Heart right ventricle (tissue), 16 donors: Measurements from ENCODE around the gene OLFM4. TPM values are rescaled to one million over a fixed set of nuclear protein-coding genes. Genes with fewer than 3 reads are reported as not detected.

Experiments used
- ATAC-seq, 8 donors: fragments of 200-7000 bp; cut with Tn5 transposase; one replicate each; pipeline ENCODE4 v1.9.1; 2020; ENCODE audit warnings: mild to moderate bottlenecking in 8 of 8, moderate library complexity in 8 of 8, moderate number of reproducible peaks in 1 of 8
- DNase-seq, 2 donors: peaks; one replicate each; pipeline ENCODE4 v3.0.0-alpha.2; 2020
- H3K27ac ChIP-seq, 10 donors: fragments of 200-600 bp; sonication (generic) in 2 of 10; one replicate each; pipeline versions ENCODE4 v1.5.0 to v1.8.0; 2020 to 2022; ENCODE audit warnings: mild to moderate bottlenecking in 3 of 10
- H3K27me3 ChIP-seq, 7 donors: fragments of 200-600 bp; one replicate each; pipeline ENCODE4 v1.8.0; 2021 to 2022; ENCODE audit warnings: mild to moderate bottlenecking in 2 of 7
- H3K36me3 ChIP-seq, 9 donors: fragments of 200-600 bp; sonication (generic) in 1 of 9; one replicate each; pipeline versions ENCODE4 v1.5.0 to v1.8.0; 2020 to 2022; ENCODE audit warnings: mild to moderate bottlenecking in 2 of 9
- H3K4me1 ChIP-seq, 9 donors: fragments of 200-600 bp; sonication (generic) in 1 of 9; one replicate each; pipeline versions ENCODE4 v1.5.0 to v1.8.0; 2020 to 2022; ENCODE audit warnings: mild to moderate bottlenecking in 4 of 9
- H3K4me3 ChIP-seq, 10 donors: fragments of 200-600 bp; sonication (generic) in 2 of 10; one replicate each; pipeline versions ENCODE4 v1.5.0 to v1.8.0; 2020 to 2022; ENCODE audit warnings: mild to moderate bottlenecking in 7 of 10, moderate library complexity in 2 of 10
- H3K9me3 ChIP-seq, 11 donors: fragments of 200-600 bp in 10 of 11; sonication (generic) in 2 of 11; one replicate each; pipeline versions ENCODE4 v1.5.0 to v1.8.0; 2013 to 2022; ENCODE audit warnings: mild to moderate bottlenecking in 2 of 11, control low read depth in 1 of 11, moderate library complexity in 1 of 11
- WGBS, 2 donors: extraction: QIAGEN DNeasy Blood & Tissue Kit; methylation state at CpG; one replicate each; pipeline ENCODE4 v1.1.7; 2013; ENCODE audit warnings: inconsistent platforms in 1 of 2; 5-methylcytosine and 5-hydroxymethylcytosine counted together
- intact Hi-C, 10 donors: fragments of 100-400 bp; cut with DNase I; formaldehyde crosslinking; loops; one replicate each; pipeline versions ENCODE4 v1.11.1 to v1.14.2; 2022
- polyA plus RNA-seq, 2 donors: library from polyadenylated mRNA; stranded (reverse); fragments of 200-250 nt; gene quantifications; one replicate each; pipeline ENCODE4 v1.2.3, GENCODE V29; 2013
- total RNA-seq, 10 donors: library from RNA; stranded (reverse); fragmentation: NEBNext Ultra II Directional in 3 of 10; extraction: Animal tissue kit (Norgen Biotek cat#: 25700) in 3 of 10; gene quantifications; one replicate each; pipeline versions ENCODE4 v1.2.1 to v1.2.4, GENCODE V29; 2021 to 2023
- TF ChIP-seq, protein P1 (sequence below), 9 donors: fragments of 200-600 bp; sonication (generic) in 2 of 9; IDR thresholded peaks; one replicate each; pipeline versions ENCODE4 v1.5.0 to v1.8.0; 2021 to 2022; ENCODE audit warnings: antibody characterized with exemption in 9 of 9, mild to moderate bottlenecking in 5 of 9, moderate library complexity in 1 of 9
- donor health status: Arrhythmogenic right ventricular cardiomyopathy.
- donor health status: ischemic (EF 13 %, LVEDD 7.1; RV severe dilation, severe dysfunction).
- donor health status: healthy with polysubstance abuse.
- donor health status: DM: no; HTN: yes; CAD: no.
- donor health status: DM: no; HTN: no; CAD: no.
- donor health status: ischemic (EF 25% LVEDD 6.9; RV normal size, moderate dysfunction).
- donor health status: ischemic (EF 25% LVEDD 5.7; RV mildly dilated, moderate dysfunction).
- donor health status: healthy.
- donor health status: DM: yes; HTN: yes; CAD: no.
- donor health status: Ischemic cardiomyopathy.
- donor health status: ischemic (EF 35%, LVEDD 5.7; RV mildly dilated, moderate dysfunction).
- donor health status: nonischemic (EF 11% LVEDD 7.7; RV severe dilation, severe dysfunction).
- donor health status: DM: yes; HTN: yes; CAD: no.
- donor health status: PGD.
- donor health status: ischemic (EF 29% LVEDD 5.4; RV normal size, mild dysfunction).
- donor health status: nonischemic (EF 23%, LVEDD 6.1; RV moderate dilation, normal function).

The OLFM4 gene
- total and polyA plus RNA-seq, 12 donors = 0.06 to 1.6 (median 0.30) TPM; not detected in 6

DNA sequence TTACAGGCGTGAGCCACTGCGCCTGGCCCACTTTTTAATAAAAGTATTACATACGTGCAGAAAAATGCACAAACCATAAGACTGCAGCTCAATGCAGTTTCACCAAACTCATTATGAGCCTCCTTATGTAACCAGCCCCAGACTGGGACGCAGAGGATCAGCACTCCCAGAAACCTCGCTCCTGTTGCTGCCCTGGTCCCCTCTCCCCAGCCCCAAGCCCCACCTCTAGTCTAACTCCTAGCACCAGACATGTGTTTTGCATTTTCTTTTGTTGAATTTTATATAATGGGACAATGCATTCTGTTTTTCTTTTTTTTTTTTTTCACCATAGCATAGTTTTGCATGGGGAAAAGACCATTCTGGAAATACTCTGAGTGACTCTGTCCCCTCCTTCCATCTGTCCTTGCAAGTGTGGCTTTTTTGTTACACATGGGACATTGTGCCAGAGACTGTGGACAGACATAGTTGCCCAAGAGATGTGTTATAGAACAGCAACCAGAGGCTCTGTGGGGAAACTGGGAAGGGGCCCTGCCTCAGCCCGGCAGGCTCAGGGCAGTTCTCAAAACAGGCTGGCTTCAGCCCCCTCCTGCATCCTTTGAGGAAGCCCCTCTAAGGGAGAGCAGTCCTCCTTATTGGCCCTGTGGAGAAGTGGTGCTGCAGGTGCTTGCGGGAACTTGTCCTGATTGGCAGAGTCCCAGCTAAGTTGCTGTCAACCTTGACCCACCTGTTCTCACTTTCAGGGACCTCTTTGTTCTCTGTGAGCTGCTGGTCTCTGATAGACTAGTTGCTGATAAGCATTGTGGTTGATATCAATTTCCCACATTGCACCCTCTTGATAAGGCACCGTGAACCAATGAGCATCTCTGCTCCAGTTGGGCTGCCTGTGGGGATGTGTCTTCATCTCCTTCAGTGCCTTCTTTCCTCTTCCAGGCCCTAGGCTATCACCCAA is 13.8 kb upstream of the OLFM4 start:
- intact Hi-C loops = no loop called here

DNA sequence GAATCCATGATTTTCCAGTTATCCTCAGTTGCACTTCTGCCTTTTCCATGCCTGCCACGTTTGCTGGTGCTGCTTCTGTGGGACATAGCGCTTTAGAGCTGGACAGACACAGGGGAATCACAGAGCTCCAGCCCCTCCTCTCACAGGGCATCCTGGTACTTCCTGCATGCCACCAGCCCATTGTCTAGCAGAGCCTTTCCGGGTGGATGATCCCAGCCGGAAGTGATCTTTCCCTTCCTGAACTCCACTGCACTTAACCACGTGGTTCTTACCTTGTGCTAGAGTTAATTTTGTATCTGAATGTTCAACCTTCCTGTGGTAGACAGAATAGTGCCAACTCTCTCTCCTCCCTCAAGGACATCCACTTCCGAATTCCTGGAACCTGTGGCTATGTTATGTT is 12.6 kb upstream of the OLFM4 start:
- intact Hi-C loops = no loop called here

More for the DNA sequence above, 13.8 kb upstream of the OLFM4 start:
- Histone ChIP-seq H3K4me1 (no peaks in the 10 kb centered on the region), H3K4me3 (no peak overlapping the region), H3K36me3 (no peaks in the 10 kb centered on the region), H3K9me3 (peaks cover 0 to 7% (median 0%) of the 10 kb centered on the region in 11 donors), H3K27me3 (peaks cover 0 to 12% (median 0%) of the 10 kb centered on the region in 7 donors), H3K27ac (no peak overlapping the region)
- TF ChIP-seq, protein P1, sequence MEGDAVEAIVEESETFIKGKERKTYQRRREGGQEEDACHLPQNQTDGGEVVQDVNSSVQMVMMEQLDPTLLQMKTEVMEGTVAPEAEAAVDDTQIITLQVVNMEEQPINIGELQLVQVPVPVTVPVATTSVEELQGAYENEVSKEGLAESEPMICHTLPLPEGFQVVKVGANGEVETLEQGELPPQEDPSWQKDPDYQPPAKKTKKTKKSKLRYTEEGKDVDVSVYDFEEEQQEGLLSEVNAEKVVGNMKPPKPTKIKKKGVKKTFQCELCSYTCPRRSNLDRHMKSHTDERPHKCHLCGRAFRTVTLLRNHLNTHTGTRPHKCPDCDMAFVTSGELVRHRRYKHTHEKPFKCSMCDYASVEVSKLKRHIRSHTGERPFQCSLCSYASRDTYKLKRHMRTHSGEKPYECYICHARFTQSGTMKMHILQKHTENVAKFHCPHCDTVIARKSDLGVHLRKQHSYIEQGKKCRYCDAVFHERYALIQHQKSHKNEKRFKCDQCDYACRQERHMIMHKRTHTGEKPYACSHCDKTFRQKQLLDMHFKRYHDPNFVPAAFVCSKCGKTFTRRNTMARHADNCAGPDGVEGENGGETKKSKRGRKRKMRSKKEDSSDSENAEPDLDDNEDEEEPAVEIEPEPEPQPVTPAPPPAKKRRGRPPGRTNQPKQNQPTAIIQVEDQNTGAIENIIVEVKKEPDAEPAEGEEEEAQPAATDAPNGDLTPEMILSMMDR (IDR thresholded peaks at IDR 0.05) = no peak
- DNase-seq = no peak
- 78 to 88% methylated on average over 8 of the region's 8 CpGs for WGBS, 2 donors
- ATAC-seq = no peak

DNA sequence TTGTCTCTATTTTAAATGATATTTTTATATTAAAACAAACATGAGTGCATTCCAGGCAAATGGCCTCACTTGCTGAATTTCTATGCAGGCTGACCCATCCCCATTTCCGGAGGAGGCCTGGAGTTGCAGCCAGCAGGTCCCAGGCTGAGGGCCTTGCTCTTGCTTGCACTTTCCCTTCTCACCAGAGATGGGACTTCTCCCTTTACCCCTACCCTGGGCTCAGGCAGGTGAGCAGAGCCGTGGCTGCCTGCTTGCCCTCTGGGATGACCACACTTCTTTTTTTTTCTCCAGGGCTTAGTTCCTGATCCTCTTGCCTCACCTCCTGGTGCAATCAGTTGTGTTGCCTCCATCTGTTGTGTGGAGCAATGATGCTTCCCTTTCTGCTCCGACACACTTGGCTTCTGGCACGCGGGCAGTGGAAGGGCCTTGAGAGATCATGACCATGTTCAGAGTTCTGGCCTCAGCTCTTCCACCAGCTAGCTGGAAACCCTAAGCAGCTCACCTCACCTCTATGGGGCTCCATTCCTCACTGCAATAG is 11.1 kb upstream of the OLFM4 start:
- no peak for ATAC-seq
- intact Hi-C loops = no loop called here
- Histone ChIP-seq H3K4me3 (no peak overlapping the region), H3K27me3 (peaks cover 0 to 12% (median 0%) of the 10 kb centered on the region in 7 donors), H3K4me1 (no peaks in the 10 kb centered on the region), H3K27ac (no peak overlapping the region), H3K36me3 (no peaks in the 10 kb centered on the region), H3K9me3 (peaks cover 0 to 7% (median 0%) of the 10 kb centered on the region in 11 donors)
- DNase-seq = no peak
- 86 to 88% methylated on average over 5 of the region's 5 CpGs for WGBS, 2 donors
- TF ChIP-seq, protein P1 (IDR thresholded peaks at IDR 0.05) = no peak

More for the DNA sequence above, 12.6 kb upstream of the OLFM4 start:
- peaks cover 0 to 12% (median 0%) of the 10 kb centered on the region in 7 donors for H3K27me3 ChIP-seq
- H3K9me3 ChIP-seq = peaks cover 0 to 7% (median 0%) of the 10 kb centered on the region in 11 donors
- H3K27ac ChIP-seq = no peak overlapping the region
- no peak overlapping the region for H3K4me3 ChIP-seq
- TF ChIP-seq, protein P1 (IDR thresholded peaks at IDR 0.05) = no peak
- no peaks in the 10 kb centered on the region for H3K4me1 ChIP-seq
- H3K36me3 ChIP-seq = no peaks in the 10 kb centered on the region
- ATAC-seq = no peak
- no peak for DNase-seq
- WGBS, 2 donors = 64 to 68% methylated on average over 6 of the region's 6 CpGs

DNA sequence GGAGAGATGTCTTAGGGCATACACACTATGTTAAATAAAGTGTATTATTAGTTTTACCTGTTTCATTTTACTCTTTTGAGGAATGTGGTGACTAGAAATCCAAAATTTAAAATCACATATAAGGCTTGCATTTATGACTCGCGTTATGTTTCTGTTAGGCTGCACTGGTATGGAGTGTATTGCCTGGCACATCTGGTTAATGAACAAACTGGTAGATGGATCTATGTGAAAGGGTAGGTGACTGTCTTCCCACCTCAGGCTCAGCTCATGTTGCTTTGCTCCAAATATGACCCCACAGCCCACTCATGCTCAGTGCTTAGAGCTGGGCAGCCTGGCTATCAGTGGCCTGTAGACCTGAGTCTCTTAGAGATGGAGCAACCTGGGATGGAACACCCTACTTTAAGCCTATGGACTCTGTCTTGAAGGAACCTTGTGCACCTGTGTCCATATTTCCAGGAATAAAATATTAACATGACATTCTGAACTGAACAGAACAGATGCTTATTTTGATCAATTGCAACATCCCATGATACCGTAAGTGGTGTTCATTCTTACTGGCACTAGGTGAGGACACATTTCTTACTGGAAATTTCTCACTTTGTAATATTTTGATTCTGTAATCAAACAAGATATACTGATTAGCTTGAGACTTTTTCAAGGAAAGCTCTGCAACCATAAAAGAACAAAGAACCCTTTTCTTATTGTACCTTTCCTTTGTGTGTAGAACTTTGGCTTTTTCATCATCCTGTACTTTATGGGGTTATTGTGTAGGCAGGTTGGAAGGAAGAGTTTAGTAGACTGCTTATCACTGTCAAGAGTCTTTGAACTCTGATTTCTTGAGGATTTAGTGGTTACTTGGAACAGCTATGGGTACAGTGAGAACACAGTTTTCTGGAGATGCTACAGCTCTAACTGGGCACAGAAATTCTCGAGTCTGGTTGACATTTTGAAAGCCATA is 9.6 kb upstream of the OLFM4 start:
- peaks cover 0 to 7% (median 0%) of the 10 kb centered on the region in 11 donors for H3K9me3 ChIP-seq
- H3K27me3 ChIP-seq = peaks cover 0 to 12% (median 0%) of the 10 kb centered on the region in 7 donors
- no peak overlapping the region for H3K4me3 ChIP-seq
- TF ChIP-seq, protein P1 (IDR thresholded peaks at IDR 0.05) = no peak
- DNase-seq (no peak), ATAC-seq (no peak)
- no peaks in the 10 kb centered on the region for H3K4me1 ChIP-seq
- no peaks in the 10 kb centered on the region for H3K36me3 ChIP-seq
- intact Hi-C loops = no loop called here
- H3K27ac ChIP-seq = no peak overlapping the region
- 85 to 87% methylated on average over 4 of the region's 4 CpGs for WGBS, 2 donors
